ENCODE data around the gene PYGO1.

DNA sequence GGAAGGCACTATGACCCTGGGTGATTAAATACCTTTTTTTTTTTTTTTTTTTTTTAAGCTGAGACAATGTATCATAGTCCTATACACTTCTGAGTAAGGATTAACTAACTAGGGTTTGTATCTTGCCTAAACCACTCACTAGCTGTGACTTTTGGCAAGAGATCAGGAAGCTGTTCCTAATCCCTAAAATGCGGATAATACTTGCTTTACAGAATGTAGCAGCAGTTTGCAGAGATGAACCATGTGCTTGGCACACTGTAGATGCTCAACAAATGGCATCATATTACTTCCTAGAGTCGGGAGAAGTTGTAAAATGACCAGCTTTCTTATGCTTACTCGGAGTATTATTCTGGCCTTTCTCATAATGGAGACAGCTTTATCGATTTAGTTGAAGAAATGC, 25.6 kb upstream of the PYGO1 start:
- no peak for TF ChIP-seq EZH2 (IDR thresholded peaks at IDR 0.05; ENCODE audit: borderline replicate concordance, low read length)
- TF ChIP-seq, protein P1, sequence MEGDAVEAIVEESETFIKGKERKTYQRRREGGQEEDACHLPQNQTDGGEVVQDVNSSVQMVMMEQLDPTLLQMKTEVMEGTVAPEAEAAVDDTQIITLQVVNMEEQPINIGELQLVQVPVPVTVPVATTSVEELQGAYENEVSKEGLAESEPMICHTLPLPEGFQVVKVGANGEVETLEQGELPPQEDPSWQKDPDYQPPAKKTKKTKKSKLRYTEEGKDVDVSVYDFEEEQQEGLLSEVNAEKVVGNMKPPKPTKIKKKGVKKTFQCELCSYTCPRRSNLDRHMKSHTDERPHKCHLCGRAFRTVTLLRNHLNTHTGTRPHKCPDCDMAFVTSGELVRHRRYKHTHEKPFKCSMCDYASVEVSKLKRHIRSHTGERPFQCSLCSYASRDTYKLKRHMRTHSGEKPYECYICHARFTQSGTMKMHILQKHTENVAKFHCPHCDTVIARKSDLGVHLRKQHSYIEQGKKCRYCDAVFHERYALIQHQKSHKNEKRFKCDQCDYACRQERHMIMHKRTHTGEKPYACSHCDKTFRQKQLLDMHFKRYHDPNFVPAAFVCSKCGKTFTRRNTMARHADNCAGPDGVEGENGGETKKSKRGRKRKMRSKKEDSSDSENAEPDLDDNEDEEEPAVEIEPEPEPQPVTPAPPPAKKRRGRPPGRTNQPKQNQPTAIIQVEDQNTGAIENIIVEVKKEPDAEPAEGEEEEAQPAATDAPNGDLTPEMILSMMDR (IDR thresholded peaks at IDR 0.05; ENCODE audit: low read length), result no peak

Measured in OCI-LY1 (cell line).